HepG2 (cell line): ENCODE results near the gene ZFAND2B. TPM values are rescaled to one million over a fixed set of nuclear protein-coding genes. Genes with fewer than 3 reads are reported as not detected.

ENCODE experiments used
- DR1 ChIP-seq: sonication (generic); formaldehyde crosslinking; IDR thresholded peaks from 2 replicates; pipeline ENCODE4 v1.8.0; 2021; ENCODE audit warnings: mild to moderate bottlenecking, missing genetic modification reagents, inconsistent platforms
- HMGA1 ChIP-seq: sonication (generic); formaldehyde crosslinking; conservative IDR thresholded peaks from 2 replicates; pipeline ENCODE4 v1.4.0; 2020; ENCODE audit warnings: missing genetic modification reagents
- KAT7 ChIP-seq: IDR thresholded peaks from 2 replicates; pipeline ENCODE4 v1.6.1; 2018; ENCODE audit warnings: borderline replicate concordance, missing compliant biosample characterization
- NR3C1 ChIP-seq: sonication (generic); formaldehyde crosslinking; IDR thresholded peaks from 2 replicates; pipeline ENCODE4 v1.4.0; 2020; ENCODE audit warnings: missing genetic modification reagents
- RXRA ChIP-seq: sonication (generic); formaldehyde crosslinking; IDR thresholded peaks from 2 replicates; pipeline ENCODE4 v1.5.1; 2020; ENCODE audit warnings: missing genetic modification reagents
- SNAI1 ChIP-seq: sonication (generic); formaldehyde crosslinking; IDR thresholded peaks from 2 replicates; pipeline ENCODE4 v1.5.0; 2020; ENCODE audit warnings: mild to moderate bottlenecking, missing genetic modification reagents, borderline replicate concordance
- ZC3H13 ChIP-seq: sonication (generic); formaldehyde crosslinking; IDR thresholded peaks from 2 replicates; pipeline ENCODE4 v1.8.1; 2023; ENCODE audit warnings: mild to moderate bottlenecking, missing genetic modification reagents, moderate library complexity
- ZFP41 ChIP-seq: sonication (generic); formaldehyde crosslinking; IDR thresholded peaks from 2 replicates; pipeline ENCODE4 v1.4.0; 2020; ENCODE audit warnings: mild to moderate bottlenecking, missing genetic modification reagents, borderline replicate concordance
- ZNF543 ChIP-seq: sonication (generic); formaldehyde crosslinking; IDR thresholded peaks from 2 replicates; pipeline ENCODE4 v1.4.0; 2020; ENCODE audit warnings: mild to moderate bottlenecking, missing genetic modification reagents
- polyA plus RNA-seq, 8 experiments: library from polyadenylated mRNA; depleted of rRNA in 3 of 8; stranded (reverse) in 7 of 8; unstranded in 1 of 8; fragments of >200 nt; fragmentation: Illumina TruSeq in 4 of 8; extraction: Trizol in 4 of 8; gene quantifications; 2 replicates each; pipeline versions ENCODE4 v1.2.1 to v1.2.3, GENCODE V29; 2011 to 2016; ENCODE audit warnings: low read depth in 4 of 8, missing spikeins in 1 of 8, mixed read lengths in 1 of 8; ENCODE audit not compliant: insufficient read depth in 1 of 8
- total RNA-seq, 5 experiments: library from RNA; depleted of rRNA; stranded (reverse); fragments of >200 nt; fragmentation: Illumina TruSeq; extraction: Trizol; gene quantifications; 2 replicates each; pipeline ENCODE4 v1.2.3, GENCODE V29; 2016; ENCODE audit warnings: low read depth in 1 of 5
- TF ChIP-seq, protein P1 (sequence below): IDR thresholded peaks from 2 replicates; pipeline ENCODE4 v1.6.1; 2016
- TF ChIP-seq, protein P2 (sequence below): sonication (generic); formaldehyde crosslinking; IDR thresholded peaks from 2 replicates; pipeline ENCODE4 v1.4.0; 2020; ENCODE audit warnings: low read depth, mild to moderate bottlenecking, missing genetic modification reagents
- TF ChIP-seq, protein P3 (sequence below): sonication (generic); formaldehyde crosslinking; IDR thresholded peaks from 2 replicates; pipeline ENCODE4 v1.4.0; 2020; ENCODE audit warnings: missing genetic modification reagents, borderline replicate concordance
- TF ChIP-seq, protein P4 (sequence below): sonication (generic); formaldehyde crosslinking; IDR thresholded peaks from 2 replicates; pipeline ENCODE4 v1.5.0; 2020; ENCODE audit warnings: mild to moderate bottlenecking, missing genetic modification reagents

The ZFAND2B gene
- total and polyA plus RNA-seq, 2 of the 13 experiments (the other 11 are each of a cell fraction or from before 2014, with no cell fraction given) = 53.3 to 115 TPM

DNA sequence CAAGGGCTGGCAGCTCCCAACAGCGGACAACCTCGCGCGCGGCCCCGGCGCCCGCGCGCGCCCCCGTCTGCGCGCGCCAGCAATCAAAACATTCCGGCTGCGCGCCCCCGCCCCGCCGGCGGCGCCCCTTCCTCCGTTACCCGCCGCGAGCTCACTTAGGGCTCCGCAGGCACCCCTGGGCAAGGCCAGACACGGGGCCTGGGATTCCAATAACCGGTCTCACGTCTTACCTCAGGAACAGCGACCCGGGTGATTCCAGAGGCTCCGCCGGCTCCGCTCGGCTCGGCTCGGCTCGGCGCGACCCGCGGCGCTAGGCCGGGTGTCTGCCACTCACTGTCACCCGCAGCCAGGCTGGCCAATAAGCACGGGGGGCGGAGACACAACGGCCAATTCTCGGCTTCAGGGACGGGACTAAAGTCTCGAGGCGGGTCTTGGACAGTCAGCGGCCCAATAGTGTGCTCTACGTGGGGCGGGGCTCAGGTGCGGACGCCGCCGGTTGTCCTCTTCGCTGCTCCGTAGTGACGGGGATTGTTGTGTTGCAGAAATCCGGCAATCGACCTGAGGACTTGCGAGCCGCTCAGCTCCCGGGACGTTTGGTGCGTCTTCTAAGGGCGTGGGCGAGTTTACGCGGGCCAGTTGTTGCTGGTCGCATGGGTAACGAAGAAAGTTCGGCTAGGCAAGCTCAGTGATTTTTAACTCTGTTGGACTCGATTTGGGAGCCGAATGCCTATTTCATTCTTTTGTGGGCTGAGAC is 22.9 kb downstream of the ZFAND2B start, which contains the start of the genes ANKZF1 and ATG9A (continued):
- TF ChIP-seq HMGA1 (CRISPR knock-in tag) (no peak), ZNF543 (CRISPR knock-in tag) (no peak; the same call in 1 of the 2 replicates), ZC3H13 (CRISPR knock-in tag) (no peak), DR1 (CRISPR knock-in tag) (peak; percentile 87), ZFP41 (0 out of 2 replicates have a peak, but pooled peaks have one; percentile 14), NR3C1 (CRISPR knock-in tag) (no peak), RXRA (CRISPR knock-in tag) (no peak), SNAI1 (CRISPR knock-in tag) (no peak), KAT7 (CRISPR knock-in tag) (no peak)
- TF ChIP-seq, protein P1, sequence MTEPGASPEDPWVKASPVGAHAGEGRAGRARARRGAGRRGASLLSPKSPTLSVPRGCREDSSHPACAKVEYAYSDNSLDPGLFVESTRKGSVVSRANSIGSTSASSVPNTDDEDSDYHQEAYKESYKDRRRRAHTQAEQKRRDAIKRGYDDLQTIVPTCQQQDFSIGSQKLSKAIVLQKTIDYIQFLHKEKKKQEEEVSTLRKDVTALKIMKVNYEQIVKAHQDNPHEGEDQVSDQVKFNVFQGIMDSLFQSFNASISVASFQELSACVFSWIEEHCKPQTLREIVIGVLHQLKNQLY (CRISPR knock-in tag) = no peak
- TF ChIP-seq, protein P2, sequence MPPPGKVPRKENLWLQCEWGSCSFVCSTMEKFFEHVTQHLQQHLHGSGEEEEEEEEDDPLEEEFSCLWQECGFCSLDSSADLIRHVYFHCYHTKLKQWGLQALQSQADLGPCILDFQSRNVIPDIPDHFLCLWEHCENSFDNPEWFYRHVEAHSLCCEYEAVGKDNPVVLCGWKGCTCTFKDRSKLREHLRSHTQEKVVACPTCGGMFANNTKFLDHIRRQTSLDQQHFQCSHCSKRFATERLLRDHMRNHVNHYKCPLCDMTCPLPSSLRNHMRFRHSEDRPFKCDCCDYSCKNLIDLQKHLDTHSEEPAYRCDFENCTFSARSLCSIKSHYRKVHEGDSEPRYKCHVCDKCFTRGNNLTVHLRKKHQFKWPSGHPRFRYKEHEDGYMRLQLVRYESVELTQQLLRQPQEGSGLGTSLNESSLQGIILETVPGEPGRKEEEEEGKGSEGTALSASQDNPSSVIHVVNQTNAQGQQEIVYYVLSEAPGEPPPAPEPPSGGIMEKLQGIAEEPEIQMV (CRISPR knock-in tag) = peak; percentile 89
- TF ChIP-seq, protein P3, sequence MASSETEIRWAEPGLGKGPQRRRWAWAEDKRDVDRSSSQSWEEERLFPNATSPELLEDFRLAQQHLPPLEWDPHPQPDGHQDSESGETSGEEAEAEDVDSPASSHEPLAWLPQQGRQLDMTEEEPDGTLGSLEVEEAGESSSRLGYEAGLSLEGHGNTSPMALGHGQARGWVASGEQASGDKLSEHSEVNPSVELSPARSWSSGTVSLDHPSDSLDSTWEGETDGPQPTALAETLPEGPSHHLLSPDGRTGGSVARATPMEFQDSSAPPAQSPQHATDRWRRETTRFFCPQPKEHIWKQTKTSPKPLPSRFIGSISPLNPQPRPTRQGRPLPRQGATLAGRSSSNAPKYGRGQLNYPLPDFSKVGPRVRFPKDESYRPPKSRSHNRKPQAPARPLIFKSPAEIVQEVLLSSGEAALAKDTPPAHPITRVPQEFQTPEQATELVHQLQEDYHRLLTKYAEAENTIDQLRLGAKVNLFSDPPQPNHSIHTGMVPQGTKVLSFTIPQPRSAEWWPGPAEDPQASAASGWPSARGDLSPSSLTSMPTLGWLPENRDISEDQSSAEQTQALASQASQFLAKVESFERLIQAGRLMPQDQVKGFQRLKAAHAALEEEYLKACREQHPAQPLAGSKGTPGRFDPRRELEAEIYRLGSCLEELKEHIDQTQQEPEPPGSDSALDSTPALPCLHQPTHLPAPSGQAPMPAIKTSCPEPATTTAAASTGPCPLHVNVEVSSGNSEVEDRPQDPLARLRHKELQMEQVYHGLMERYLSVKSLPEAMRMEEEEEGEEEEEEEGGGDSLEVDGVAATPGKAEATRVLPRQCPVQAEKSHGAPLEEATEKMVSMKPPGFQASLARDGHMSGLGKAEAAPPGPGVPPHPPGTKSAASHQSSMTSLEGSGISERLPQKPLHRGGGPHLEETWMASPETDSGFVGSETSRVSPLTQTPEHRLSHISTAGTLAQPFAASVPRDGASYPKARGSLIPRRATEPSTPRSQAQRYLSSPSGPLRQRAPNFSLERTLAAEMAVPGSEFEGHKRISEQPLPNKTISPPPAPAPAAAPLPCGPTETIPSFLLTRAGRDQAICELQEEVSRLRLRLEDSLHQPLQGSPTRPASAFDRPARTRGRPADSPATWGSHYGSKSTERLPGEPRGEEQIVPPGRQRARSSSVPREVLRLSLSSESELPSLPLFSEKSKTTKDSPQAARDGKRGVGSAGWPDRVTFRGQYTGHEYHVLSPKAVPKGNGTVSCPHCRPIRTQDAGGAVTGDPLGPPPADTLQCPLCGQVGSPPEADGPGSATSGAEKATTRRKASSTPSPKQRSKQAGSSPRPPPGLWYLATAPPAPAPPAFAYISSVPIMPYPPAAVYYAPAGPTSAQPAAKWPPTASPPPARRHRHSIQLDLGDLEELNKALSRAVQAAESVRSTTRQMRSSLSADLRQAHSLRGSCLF (CRISPR knock-in tag) = no peak
- TF ChIP-seq, protein P4, sequence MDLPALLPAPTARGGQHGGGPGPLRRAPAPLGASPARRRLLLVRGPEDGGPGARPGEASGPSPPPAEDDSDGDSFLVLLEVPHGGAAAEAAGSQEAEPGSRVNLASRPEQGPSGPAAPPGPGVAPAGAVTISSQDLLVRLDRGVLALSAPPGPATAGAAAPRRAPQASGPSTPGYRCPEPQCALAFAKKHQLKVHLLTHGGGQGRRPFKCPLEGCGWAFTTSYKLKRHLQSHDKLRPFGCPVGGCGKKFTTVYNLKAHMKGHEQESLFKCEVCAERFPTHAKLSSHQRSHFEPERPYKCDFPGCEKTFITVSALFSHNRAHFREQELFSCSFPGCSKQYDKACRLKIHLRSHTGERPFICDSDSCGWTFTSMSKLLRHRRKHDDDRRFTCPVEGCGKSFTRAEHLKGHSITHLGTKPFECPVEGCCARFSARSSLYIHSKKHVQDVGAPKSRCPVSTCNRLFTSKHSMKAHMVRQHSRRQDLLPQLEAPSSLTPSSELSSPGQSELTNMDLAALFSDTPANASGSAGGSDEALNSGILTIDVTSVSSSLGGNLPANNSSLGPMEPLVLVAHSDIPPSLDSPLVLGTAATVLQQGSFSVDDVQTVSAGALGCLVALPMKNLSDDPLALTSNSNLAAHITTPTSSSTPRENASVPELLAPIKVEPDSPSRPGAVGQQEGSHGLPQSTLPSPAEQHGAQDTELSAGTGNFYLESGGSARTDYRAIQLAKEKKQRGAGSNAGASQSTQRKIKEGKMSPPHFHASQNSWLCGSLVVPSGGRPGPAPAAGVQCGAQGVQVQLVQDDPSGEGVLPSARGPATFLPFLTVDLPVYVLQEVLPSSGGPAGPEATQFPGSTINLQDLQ (CRISPR knock-in tag) = peak; percentile 17; the same call in 1 of the 2 replicates
